Measurements from ENCODE around the gene RORC. TPM values are rescaled to one million over a fixed set of nuclear protein-coding genes. Genes with fewer than 3 reads are reported as not detected.

Gene RORC
- total RNA-seq, 2 donors from 2014 or later: 20.5 to 27.7 TPM

- H3K4me3 ChIP-seq: no peak overlapping the region
- intact Hi-C loops (cut with DNase I): no loop called here
Observed at GRCh38 chr1:151814971-151815545, 16.5 kb downstream of the RORC start.

GRCh38 chr1:151814426-151814825 is 17.2 kb downstream of the RORC start:
- Histone ChIP-seq H3K4me3 (no peak overlapping the region), H3K27ac (no peak overlapping the region), H3K4me1 (no peaks in the 10 kb centered on the region), H3K36me3 (no peaks in the 10 kb centered on the region), H3K9me3 (no peaks in the 10 kb centered on the region), H3K9ac (ENCODE audit: low read depth in 2 of 2, low read length in 2 of 2) (no peak overlapping the region), H3K27me3 (no peaks in the 10 kb centered on the region)
- intact Hi-C loops (cut with DNase I): no loop called here
- no peak for DNase-seq
- no peak for TF ChIP-seq CTCF (IDR thresholded peaks at IDR 0.05)

More at GRCh38 chr1:151814971-151815545, 16.5 kb downstream of the RORC start:
- Histone ChIP-seq H3K9ac (ENCODE audit: low read depth in 2 of 2, low read length in 2 of 2) (no peak overlapping the region), H3K27me3 (no peaks in the 10 kb centered on the region), H3K27ac (no peak overlapping the region), H3K9me3 (no peaks in the 10 kb centered on the region), H3K36me3 (no peaks in the 10 kb centered on the region), H3K4me1 (no peaks in the 10 kb centered on the region)
- DNase-seq: no peak
- TF ChIP-seq CTCF (IDR thresholded peaks at IDR 0.05): no peak

DNA sequence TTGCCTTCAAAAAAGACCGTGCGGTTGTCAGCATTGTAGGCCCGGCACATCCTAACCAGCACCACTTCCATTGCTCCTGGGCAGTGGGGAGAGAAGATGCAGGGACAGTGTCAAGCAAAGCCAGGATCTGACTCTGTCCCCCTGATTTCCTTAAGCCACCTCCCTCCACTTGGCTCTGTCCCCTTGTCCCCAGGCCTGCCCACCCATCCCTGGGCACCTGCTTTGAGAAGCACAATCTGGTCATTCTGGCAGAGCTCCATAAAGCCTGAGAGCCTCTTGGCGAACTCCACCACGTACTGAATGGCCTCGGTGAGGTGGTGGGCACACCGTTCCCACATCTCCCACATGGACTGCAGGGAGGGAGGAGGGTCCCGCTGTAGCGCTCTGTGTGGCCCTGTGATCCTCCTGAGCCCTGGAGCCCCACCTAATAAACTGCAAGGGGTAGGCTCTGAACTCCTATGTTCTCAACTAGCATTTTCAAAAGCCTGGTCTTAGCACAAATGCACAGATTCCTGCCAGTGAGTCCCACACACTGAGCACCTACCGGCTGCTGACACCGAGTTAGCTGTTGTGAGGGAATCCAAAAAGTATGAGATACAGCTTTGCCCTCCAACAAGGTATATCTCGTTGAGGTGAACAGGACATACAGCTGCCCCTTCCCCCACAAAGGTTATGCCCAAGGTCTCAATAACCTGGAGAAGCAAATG is 18.2 kb downstream of the RORC start:
- H3K9ac ChIP-seq (ENCODE audit: low read depth in 2 of 2, low read length in 2 of 2): no peak overlapping the region
- no peak overlapping the region for H3K27ac ChIP-seq
- H3K27me3 ChIP-seq: no peaks in the 10 kb centered on the region
- no peaks in the 10 kb centered on the region for H3K4me1 ChIP-seq
- no peak overlapping the region for H3K4me3 ChIP-seq
- no peak for TF ChIP-seq CTCF (IDR thresholded peaks at IDR 0.05)
- intact Hi-C loops (cut with DNase I): no loop called here
- no peaks in the 10 kb centered on the region for H3K9me3 ChIP-seq
- no peak for DNase-seq
- H3K36me3 ChIP-seq: no peaks in the 10 kb centered on the region

GRCh38 chr1:151811181-151811580 is 20.4 kb downstream of the RORC start:
- Histone ChIP-seq H3K9me3 (no peaks in the 10 kb centered on the region), H3K4me1 (no peaks in the 10 kb centered on the region), H3K4me3 (no peak overlapping the region), H3K27me3 (no peaks in the 10 kb centered on the region), H3K36me3 (no peaks in the 10 kb centered on the region), H3K27ac (no peak overlapping the region), H3K9ac (ENCODE audit: low read depth in 2 of 2, low read length in 2 of 2) (no peak overlapping the region)
- intact Hi-C loops (cut with DNase I): no loop called here
- no peak for TF ChIP-seq CTCF (IDR thresholded peaks at IDR 0.05)
- no peak for DNase-seq

GRCh38 chr1:151809985-151810556 is 21.5 kb downstream of the RORC start:
- H3K4me1 ChIP-seq: no peaks in the 10 kb centered on the region
- H3K27ac ChIP-seq: no peak overlapping the region
- DNase-seq: no peak
- TF ChIP-seq CTCF (IDR thresholded peaks at IDR 0.05): no peak
- H3K9ac ChIP-seq (ENCODE audit: low read depth in 2 of 2, low read length in 2 of 2): no peak overlapping the region
- H3K36me3 ChIP-seq: no peaks in the 10 kb centered on the region
- no peak overlapping the region for H3K4me3 ChIP-seq
- intact Hi-C loops (cut with DNase I): no loop called here
- H3K9me3 ChIP-seq: no peaks in the 10 kb centered on the region
- H3K27me3 ChIP-seq: no peaks in the 10 kb centered on the region

All from colonic mucosa (tissue), 4 donors.